Activated CD4-positive, alpha-beta T cell treated with anti-CD3 and anti-CD28 coated beads for 1 hour (primary cell): ENCODE data around the gene SLC37A4.
"Not testable (repeated sequence)": the region's sequence is repeated elsewhere in the genome, so short reads cannot be mapped to it uniquely, and the experiment has no call there.

Experiments used
- DNase-seq: peaks from one replicate; pipeline ENCODE4 v3.0.0-alpha.2; 2020

Gene SLC37A4

DNA sequence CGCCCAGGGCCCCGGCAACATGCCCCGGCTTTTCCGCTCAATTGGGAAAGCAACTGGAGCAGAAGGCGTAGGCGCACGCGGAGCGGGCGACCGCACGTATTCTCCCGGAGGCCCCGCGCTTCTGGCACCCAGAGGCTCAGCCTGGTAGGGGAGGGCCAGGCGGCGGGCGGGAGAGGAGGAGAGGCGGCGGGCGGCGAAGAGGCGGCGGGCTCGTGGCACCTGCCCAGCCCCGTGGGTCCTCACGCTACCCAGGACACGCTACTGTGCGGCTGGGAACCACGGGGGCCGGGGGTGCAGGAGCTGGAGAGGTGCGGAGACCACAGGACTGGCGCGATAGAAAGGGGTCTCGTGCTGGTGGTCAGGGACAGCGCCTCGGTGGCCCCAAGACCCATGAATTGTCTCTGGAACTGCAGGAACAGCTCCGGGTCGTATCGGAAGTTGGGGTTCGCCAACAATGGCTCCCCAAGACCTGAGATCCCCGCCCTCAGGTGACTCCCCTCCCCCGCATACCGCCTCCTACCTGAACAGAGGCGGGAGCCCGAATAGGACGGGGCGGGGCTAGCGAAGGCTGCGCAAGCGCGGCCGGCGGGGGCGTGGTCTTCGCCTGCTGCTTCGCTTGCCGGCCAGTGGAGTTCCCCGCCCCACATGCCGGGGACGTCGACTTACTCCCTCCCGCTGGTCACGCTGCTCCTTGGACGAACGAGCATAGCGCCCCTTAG is at the start of gene SLC37A4:
Gene SLC37A4, minus strand, starts transcription at position 549 of the 719 bp plus-strand sequence.
- peak; percentile 99 for DNase-seq

DNA sequence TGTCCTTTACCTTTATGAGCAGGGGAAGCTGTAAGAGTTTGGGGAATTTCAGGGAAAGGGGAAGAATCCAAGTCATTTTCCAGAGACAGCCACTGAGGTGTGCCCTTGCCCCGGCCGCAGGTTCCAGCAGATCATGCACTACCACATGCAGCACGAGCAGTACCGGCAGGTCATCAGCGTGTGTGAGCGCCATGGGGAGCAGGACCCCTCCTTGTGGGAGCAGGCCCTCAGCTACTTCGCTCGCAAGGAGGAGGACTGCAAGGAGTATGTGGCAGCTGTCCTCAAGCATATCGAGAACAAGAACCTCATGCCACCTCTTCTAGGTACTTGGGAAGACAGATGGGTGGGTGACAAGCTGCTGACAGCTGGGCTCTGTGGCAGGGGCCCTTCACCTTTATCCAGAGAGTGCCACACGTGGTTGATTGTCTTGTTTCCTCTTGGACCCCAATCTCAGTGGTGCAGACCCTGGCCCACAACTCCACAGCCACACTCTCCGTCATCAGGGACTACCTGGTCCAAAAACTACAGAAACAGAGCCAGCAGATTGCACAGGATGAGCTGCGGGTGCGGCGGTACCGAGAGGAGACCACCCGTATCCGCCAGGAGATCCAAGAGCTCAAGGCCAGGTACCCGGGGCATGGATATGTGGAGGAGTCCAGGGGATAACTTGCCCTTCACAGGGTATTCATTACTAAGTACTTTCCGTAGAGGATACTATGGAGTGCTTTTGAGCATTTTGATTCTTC is 48.2 kb upstream of the SLC37A4 start:
- DNase-seq: no peak

DNA sequence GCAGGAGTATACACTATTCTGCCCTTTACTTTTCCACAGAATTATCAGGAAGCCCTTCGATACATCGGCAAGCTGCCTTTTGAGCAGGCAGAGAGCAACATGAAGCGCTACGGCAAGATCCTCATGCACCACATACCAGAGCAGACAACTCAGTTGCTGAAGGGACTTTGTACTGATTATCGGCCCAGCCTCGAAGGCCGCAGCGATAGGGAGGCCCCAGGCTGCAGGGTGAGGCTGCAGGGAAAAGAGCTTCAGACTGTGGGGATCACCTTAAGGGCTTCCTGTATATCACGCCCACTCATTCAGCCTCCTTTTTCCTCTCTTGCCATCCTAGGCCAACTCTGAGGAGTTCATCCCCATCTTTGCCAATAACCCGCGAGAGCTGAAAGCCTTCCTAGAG is 47.2 kb upstream of the SLC37A4 start:
- no peak for DNase-seq

DNA sequence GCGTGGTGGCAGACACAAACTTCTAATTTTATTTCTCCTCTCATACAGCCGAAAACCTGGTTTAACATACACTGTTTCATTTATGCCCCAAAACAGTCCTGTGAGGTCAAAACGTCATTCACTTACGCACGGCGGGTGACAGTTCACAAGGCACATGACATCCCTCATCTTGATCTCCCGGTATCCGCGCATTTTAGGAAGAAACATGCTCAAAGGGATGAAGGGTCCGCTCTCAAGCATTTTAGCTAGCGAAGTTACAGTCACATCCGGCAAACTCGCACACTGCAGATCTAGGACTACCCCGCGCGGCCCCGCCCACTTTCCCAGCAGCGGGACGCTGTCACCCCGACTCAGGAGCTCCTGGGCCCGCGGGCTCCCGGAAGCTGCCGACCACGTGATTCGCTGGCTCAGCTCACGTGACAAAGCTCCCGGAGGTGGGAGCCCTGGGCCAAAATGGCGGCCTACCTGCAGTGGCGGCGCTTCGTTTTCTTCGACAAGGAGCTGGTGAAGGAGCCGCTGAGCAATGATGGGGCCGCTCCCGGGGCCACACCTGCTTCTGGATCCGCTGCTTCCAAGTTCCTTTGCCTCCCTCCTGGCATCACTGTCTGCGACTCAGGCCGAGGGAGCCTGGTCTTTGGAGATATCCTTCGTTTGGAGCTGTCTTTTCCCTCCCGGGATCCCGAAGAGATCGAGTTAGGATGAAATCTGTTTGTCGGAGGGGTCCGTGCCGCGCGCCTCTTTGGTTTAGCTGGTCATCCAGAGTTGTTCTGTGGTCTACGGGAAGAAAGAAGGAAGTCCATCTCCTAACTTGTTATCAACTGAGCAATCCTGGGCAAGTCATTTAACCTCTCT is 36.9 kb upstream of the SLC37A4 start, which contains the start of gene VPS11:
Gene VPS11, plus strand, starts transcription at position 448 of the 852 bp plus-strand sequence. Its CDS starts 6 bp downstream, at position 454.
- DNase-seq: peak; percentile 96

DNA sequence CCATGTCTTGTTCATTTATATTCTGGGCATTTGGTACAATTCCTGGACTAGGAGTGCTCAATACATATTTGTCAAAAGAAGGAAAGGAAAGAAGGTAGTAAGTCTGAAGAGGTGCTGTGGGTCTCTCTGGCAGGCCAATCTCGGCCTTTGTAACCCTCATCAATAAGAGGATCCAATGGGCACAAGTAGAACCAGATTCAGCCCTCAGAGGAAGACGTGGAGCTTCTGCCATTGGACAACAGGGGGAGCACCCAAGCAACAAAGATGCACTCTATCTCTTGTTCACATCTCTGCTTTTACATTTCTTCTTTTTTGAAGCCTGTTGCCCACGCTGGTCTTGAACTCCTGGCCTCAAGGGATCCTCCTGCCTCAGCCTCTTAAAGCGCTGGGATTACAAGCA is 34.7 kb upstream of the SLC37A4 start:
- peak; percentile 19 for DNase-seq

DNA sequence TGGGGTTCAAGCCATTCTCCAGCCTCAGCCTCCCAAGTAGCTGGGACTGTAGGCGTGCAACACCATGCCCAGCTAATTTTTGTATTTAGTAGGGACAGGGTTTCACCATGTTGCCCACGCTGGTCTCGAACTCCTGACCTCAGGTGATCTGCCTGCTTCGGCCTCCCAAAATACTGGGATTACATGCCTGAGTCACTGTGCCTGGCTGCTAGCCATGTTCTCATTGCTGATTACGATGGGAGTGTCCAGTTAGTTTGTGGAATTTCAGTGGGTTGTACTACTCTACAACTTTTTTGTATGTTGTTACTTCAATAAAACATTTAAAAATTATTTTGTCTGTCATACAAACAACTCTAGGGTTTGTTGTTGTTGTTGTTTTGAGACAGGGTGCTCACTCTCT is 32.1 kb upstream of the SLC37A4 start:
- no peak for DNase-seq

DNA sequence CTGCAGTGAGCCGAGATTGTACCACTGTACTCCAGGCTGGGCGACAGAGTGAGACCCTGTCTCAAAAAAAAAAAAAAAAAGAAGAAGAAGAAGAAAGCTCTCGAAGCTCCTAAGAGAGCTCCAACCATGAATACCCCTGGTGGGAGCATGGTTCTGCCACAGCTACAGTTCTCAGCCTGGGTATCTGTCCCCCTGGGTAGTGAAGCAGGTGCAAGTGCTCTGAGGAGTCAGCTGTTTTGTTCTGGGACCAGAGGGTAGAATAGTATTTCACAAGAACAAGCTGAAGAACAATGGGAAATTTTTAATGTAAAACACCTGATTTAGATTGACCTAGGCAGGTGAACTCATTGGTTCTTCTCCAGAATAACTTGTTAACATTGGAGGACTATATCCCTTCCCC is 30.6 kb upstream of the SLC37A4 start:
- DNase-seq: no peak

DNA sequence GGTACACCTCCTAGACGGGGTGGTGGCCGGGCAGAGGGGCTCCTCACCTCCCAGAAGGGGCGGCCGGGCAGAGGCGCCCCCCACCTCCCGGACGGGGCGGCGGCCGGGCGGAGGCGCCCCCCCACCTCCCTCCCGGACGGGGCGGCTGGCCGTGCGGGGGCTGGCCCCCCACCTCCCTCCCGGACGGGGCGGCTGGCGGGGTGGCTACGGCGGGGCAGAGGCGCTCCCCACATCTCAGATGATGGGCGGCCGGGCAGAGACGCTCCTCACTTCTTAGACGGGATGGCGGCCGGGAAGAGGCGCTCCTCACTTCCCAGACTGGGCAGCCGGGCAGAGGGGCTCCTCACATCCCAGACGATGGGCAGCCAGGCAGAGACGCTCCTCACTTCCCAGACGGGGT is 28.5 kb upstream of the SLC37A4 start:
- DNase-seq: not testable (repeated sequence)

DNA sequence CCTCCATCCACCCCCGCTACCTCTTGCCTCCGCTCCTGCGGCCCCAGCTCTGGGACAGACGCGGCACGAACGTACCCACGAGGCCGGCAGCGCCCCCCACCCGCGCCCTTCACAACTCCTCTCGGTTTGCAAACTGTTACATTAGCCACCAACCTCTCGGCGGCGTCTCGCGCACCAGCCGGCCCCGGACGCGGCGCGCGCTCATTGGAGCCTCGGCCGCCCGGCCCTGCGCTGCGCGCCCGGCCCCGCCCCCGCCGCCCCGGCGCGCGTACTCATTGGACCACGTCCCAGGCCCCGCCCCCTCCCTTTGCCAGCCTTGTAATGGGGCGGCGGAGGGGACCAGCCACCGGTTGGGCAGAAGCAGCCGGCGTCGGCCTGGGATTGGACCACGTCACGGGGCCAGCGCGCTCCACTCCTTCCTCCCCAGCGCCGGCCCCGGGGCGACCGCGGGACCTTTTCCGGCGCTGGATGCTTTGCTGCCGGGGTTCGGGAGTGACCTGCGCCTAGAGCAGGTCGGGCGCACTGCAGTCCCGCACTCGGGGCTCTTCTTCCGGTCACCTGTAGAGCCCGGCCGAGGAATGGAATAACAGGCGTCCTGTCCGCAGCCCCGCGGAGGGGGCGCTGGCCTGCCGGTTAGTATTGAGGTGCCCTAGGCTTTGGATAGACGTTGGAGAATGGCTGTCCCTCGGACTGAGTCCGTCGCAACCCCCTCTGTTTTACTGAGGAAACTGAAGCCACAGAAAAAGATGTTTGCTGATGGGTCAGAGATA is 26.5 kb upstream of the SLC37A4 start, which contains the start of gene HYOU1:
Gene HYOU1, minus strand, starts transcription at position 206 of the 770 bp plus-strand sequence. CDS start 1,045 bp downstream, outside the sequence.
- peak; percentile 96 for DNase-seq

DNA sequence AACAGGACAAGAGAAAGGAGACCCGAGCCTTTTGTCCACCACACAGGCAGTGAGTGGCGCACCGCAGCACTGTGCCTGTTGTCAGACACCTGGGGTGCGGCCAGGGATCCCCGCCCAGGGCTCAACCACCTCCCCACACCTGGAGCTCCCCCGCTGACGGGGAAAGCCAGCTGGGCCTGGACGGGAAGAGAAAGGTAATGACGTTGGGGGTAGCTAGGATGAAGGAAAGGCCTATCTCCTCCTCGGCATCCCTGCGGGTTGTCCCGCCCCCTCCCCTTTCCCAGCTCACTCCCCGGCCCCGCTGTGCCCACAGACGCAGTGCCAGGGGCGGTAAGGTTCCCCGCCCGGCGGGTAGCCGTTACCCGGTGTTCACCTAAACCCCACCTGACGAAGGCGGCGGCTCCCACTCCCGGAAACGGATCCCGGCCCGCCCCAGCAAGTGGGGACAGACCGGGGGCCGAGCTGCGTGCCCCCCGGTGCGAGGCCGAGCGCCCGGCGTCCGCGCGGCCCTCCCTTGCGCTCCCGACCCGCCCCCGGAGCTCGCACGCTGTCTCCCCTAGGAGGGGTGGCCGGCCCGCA is 25.8 kb upstream of the SLC37A4 start:
- peak; percentile 24 for DNase-seq

DNA sequence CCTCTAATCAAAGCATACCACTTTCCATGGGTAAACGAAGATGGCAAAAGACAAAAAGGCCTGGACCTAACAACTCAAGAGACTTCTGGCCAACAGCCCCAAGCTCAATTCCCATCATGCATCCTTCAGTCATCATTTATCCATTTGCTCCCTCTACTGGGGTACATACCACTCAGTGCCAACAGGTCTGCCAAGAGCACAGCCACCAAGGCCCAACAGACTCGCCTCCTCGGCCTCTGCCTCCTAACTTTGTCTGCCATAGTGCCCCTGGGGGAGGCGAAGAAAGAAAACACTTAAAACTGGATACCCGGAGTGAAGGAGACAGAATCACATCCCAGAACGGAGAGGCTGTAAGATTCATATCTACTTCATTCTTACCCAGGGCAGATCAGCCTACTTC is 25.2 kb upstream of the SLC37A4 start:
- DNase-seq: no peak

DNA sequence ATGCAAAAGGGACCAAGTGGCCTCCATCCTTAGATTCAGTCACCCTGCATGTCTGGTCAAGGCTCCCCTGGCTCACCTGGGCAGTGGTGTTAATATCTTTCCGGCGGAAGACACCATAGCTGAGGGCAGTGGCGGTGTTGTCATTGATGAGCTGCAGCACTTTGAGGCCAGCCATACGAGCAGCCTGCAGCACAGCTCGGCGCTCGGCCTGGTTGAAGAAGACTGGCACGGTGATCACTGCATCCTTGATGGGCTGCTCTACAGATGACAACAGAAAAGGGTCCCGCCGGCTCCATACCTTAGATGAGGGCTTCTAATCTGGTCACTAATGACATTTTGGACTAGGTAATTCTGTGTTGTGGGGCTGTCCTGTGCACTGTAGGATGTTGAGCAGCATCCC is 23.7 kb upstream of the SLC37A4 start:
- no peak for DNase-seq

DNA sequence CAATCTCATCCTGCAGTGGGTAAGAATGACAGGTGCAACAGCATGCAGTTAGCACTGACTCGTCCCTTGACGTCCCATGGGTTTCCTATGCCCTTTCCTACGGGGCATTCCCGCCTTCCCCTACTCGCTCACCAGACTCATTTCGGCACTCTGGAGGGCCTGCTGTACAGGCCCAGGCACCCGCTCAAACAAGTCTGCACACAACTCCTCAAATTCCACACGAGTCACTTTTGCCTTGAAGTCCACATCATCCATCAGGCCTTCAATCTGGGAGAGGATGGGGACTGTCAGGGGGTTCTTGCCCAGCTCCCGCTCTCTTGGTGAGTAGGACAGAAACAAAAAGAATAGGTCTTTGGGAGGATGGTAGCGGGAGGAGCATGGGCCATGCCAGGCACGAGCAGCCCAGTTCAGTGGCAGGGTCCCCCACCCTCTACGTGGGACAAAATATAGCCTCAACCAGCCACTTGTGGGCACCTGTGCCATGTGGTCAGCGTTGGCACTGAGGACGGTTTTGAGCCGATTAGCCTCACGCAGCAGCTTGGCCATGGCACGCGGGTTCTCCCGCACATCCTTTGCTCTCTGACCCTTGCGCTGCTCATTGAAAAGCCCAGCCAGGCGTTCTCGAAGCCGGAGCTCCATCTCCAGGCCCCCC is 21.6 kb upstream of the SLC37A4 start:
- no peak for DNase-seq

DNA sequence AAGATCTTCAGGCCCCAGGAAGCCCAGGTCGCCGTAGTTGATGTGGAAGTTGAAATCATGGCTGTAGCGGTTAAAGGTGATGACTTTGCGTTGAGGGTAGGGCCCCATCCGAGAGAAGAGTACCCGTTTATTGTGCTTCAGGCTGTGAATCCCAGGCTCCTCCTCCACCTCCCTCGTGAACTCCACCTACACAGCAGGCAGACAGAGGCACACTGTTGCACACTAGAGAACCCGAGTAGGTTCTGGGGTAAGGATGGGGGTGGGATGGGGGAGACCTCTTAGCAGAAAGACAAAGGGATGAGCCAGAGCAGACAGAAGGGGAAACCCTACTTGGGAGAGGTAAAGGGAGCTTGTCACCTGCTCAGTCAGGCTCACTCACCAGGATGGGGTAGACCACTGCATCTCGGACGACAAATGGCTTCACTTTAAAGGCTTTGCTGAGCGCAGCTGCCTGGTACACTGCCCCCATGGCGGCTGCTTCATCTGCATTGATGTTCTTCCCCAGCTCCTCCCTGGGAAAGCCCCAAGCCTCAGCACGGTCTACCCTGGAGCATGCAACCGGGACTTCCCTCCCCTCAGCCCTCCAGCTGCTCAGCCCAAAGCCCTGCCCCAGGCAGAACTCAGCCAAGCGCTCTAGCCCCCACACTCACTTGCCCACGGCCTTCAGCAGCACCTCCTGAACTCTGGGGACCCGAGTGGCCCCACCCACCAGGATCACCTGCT is 20.9 kb upstream of the SLC37A4 start:
- DNase-seq: no peak

DNA sequence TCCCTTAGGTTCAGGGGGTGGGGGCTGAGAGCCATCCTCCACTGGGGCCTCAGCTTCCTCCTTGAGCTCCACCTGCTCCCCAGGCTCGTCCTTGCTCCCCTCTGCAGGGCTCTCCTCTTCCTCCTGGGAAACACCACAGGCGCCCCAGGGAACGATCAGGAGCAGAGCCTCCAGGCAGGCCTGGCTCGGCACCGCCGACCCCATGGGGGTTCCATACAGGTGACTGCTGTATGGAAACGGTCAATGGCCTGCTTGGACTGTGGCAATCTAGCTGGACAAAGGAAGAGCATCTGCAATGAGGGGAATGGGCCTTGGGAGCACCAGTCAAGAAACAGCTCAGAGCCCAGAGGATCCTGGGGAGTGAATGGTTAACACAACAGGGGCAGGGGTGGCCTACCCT is 18.4 kb upstream of the SLC37A4 start:
- DNase-seq: no peak

DNA sequence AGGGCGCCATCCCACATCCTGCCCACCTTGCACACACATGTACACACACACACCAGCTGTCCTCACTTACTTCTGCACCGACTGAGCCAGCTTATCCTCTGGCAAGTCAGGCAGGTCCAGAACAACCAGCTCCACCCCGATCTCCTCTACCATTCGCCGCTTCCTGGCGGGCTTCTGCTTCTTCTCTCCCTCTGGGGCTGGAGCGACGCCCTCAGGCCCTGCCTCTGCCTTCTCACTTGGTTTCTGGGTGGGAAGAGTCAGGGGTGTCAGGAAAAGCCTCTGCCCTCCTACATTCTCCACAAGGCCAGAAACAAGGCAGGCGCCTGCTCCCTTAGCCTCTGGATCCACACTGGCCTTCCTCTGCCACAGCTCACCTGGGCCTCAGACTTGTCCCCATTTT is 18.0 kb upstream of the SLC37A4 start:
- no peak for DNase-seq

DNA sequence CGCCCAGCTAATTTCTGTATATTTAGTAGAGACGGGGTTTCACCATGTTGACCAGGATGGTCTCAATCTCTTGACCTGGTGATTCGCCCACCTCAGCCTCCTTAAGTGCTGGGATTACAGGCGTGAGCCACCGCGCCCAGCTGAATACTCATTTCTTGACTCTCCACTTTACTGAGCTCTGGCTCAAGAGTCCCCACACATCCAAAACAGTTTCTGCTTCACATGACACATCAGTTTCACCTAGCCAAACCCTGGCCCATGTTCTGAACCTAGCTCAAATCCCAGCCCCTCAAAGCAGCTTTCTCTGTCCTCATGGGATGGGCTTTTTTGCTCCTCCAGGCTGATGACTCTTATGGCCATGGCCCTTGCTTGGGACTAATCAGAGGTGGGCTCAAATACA is 16.5 kb upstream of the SLC37A4 start:
- DNase-seq: no peak

DNA sequence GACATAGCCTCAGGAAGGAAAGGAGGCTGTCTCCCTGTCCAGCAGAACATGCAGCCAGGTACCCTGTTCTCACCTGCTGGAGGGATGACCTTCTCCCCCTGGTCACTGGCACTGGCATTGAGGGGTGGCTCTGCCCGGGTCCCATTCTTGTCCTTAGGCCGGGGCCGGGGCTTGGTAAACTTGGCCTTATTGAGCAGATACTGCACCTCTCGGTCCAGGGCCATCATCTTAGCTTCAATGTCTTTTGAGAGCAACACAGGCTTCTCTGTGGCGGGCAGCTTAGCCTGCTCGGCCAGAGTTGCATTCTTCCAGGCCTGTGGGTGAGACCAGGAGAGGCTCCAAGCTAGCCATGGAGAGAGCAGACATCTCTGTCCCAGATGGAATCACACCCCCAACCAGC is 15.8 kb upstream of the SLC37A4 start:
- DNase-seq: no peak

DNA sequence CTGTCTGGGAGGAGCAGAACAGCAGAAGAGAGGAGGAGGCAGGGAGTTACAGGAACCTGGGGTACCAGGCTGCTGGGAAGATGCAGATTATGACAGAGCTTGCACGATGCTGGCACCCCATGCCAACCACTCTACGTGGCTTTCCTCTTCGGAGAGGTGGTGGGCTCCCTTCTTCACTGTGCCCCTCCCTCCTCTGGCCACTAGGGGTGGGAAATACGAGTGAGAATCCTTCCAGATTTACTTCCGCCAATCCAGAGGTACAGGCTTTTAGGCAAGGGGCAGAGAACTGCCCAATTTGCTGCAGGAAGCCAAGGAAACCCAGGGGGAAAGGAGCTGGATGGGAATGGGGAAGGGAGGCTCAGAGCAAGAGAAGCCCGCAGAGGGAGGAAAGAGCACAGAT is 14.0 kb upstream of the SLC37A4 start:
- DNase-seq: no peak

DNA sequence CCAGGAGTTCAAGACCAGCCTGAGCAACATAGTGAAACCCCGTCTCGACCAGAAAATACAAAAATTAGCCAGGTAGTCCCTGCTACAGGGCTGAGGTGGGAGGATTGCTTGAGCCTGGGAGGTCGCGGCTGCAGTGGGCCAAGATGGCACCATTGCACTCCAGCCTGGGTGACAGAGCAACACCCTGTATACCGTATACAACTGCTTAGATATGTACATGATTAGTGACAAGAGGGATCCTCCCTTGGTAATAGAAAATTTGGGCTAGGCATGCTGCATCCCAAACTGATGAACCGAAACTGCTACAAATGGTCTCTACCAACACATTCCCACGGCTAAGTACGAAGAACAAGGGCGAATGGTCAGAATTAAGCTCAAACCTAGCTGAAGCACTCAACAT is 12.2 kb upstream of the SLC37A4 start:
- no peak for DNase-seq
